Heart left ventricle (tissue), 13 donors: ENCODE results near the gene SH3BP4.

Source experiments
- CTCF ChIP-seq, 12 donors: fragments of 200-600 bp; sonication (generic) in 4 of 12; IDR thresholded peaks; one replicate each; pipeline versions ENCODE4 v1.5.0 to v1.8.0; 2018 to 2022; ENCODE audit warnings: antibody characterized with exemption in 12 of 12, mild to moderate bottlenecking in 5 of 12
- POLR2A ChIP-seq, 2 donors: fragments of 450-650 bp; IDR thresholded peaks; one replicate each; pipeline ENCODE4 v1.6.1; 2017; ENCODE audit warnings: antibody characterized with exemption in 2 of 2, mild to moderate bottlenecking in 2 of 2, moderate library complexity in 2 of 2
- donor health status: ischemic (EF 13 %, LVEDD 7.1; RV severe dilation, severe dysfunction).
- donor health status: DM: no; HTN: yes; CAD: no.
- donor health status: DM: no; HTN: no; CAD: no.
- donor health status: ischemic (EF 25% LVEDD 6.9; RV normal size, moderate dysfunction).
- donor health status: ischemic (EF 25% LVEDD 5.7; RV mildly dilated, moderate dysfunction).
- donor health status: ischemic (EF 35%, LVEDD 5.7; RV mildly dilated, moderate dysfunction).
- donor health status: nonischemic (EF 11% LVEDD 7.7; RV severe dilation, severe dysfunction).
- donor health status: DM: yes; HTN: yes; CAD: no.
- donor health status: PGD.
- donor health status: ischemic (EF 29% LVEDD 5.4; RV normal size, mild dysfunction).
- donor health status: nonischemic (EF 23%, LVEDD 6.1; RV moderate dilation, normal function).

GRCh38 chr2:235032949-235033348 is 81.1 kb downstream of the SH3BP4 start:
- TF ChIP-seq CTCF (IDR thresholded peaks at IDR 0.05) (no peak), POLR2A (IDR thresholded peaks at IDR 0.05) (no peak)
